Kidney epithelial cell (primary cell): ENCODE results near the gene ADH1C. TPM values are rescaled to one million over a fixed set of nuclear protein-coding genes. Genes with fewer than 3 reads are reported as not detected.

Experiments used
- DNase-seq: peaks from one replicate; pipeline ENCODE4 v3.0.0-alpha.2; 2010; ENCODE audit warnings: low read depth
- H3K27me3 ChIP-seq: 2 replicates; pipeline ENCODE4 v1.6.0; 2011; ENCODE audit warnings: low read length; ENCODE audit not compliant: control insufficient read depth, insufficient read depth
- H3K36me3 ChIP-seq: 2 replicates; pipeline ENCODE4 v1.5.1; 2011; ENCODE audit warnings: low read length; ENCODE audit not compliant: control insufficient read depth, insufficient read depth
- H3K4me3 ChIP-seq: 2 replicates; pipeline ENCODE4 v1.5.1; 2011; ENCODE audit warnings: low read depth, mild to moderate bottlenecking, control low read depth, low read length
- CTCF ChIP-seq: IDR thresholded peaks from 2 replicates; pipeline ENCODE4 v1.5.1; 2011; ENCODE audit warnings: mild to moderate bottlenecking, moderate library complexity, low read length, control low read depth, inconsistent platforms; ENCODE audit not compliant: insufficient read depth, poor library complexity, severe bottlenecking
- total RNA-seq: library from RNA; depleted of rRNA; stranded (reverse); fragments of >200 nt; gene quantifications from 2 replicates; pipeline ENCODE4 v1.2.3, GENCODE V29; 2015

ADH1C gene
- total RNA-seq: 0.21 and 1.7 TPM in 2 replicates

- H3K4me3 ChIP-seq: no peak within 1 kb of the TSS
- no peak for DNase-seq
- H3K27me3 ChIP-seq: no peaks in the 10 kb centered on the region
- no peaks in the 10 kb centered on the region for H3K36me3 ChIP-seq
- no peak for TF ChIP-seq CTCF
Observed at GRCh38 chr4:99352602-99353537, at the start of gene ADH1C. Gene ADH1C (minus strand): TSS chr4:99352746. CDS start chr4:99352675, 71 bp downstream.

- no peak overlapping the region for H3K4me3 ChIP-seq
- no peaks in the 10 kb centered on the region for H3K27me3 ChIP-seq
- no peaks in the 10 kb centered on the region for H3K36me3 ChIP-seq
- no peak for TF ChIP-seq CTCF
- no peak for DNase-seq
Observed at GRCh38 chr4:99400831-99401230, 48.3 kb upstream of the ADH1C start.

- no peak for TF ChIP-seq CTCF
- H3K36me3 ChIP-seq: no peaks in the 10 kb centered on the region
- H3K4me3 ChIP-seq: no peak overlapping the region
- H3K27me3 ChIP-seq: no peaks in the 10 kb centered on the region
- no peak for DNase-seq
Observed at GRCh38 chr4:99399017-99399416, 46.5 kb upstream of the ADH1C start.

- no peak for TF ChIP-seq CTCF
- Histone ChIP-seq H3K36me3 (no peaks in the 10 kb centered on the region), H3K27me3 (no peaks in the 10 kb centered on the region), H3K4me3 (no peak overlapping the region)
- DNase-seq: peak; percentile 38
Observed at GRCh38 chr4:99395595-99396364, 43.2 kb upstream of the ADH1C start.

GRCh38 chr4:99394896-99395295 lies 42.4 kb upstream of the ADH1C start:
- no peak overlapping the region for H3K4me3 ChIP-seq
- H3K27me3 ChIP-seq: no peaks in the 10 kb centered on the region
- DNase-seq: no peak
- TF ChIP-seq CTCF: no peak
- no peaks in the 10 kb centered on the region for H3K36me3 ChIP-seq
